Stimulated activated CD4-positive, alpha-beta T cell treated with anti-CD3 and anti-CD28 coated beads, Interleukin-1b, Interleukin-23, amount 100 ng/mL, for 1 hour (primary cell): ENCODE data around the gene HIF1A.
"Not testable (repeated sequence)": the region's sequence is repeated elsewhere in the genome, so short reads cannot be mapped to it uniquely, and the experiment has no call there.

Experiments used
- DNase-seq, 2 donors: peaks; one replicate each; pipeline ENCODE4 v3.0.0-alpha.2; 2020; ENCODE audit warnings: low read depth in 2 of 2

Gene HIF1A

GRCh38 chr14:61673305-61673704 is 22.0 kb upstream of the HIF1A start:
- no peak for DNase-seq

GRCh38 chr14:61675291-61675690 is 20.0 kb upstream of the HIF1A start:
- DNase-seq: no peak

- DNase-seq: no peak
These were observed 17.8 kb upstream of the HIF1A start for GRCh38 chr14:61677479-61677878.

- DNase-seq: no peak
These were observed 16.3 kb upstream of the HIF1A start for GRCh38 chr14:61678975-61679374.

GRCh38 chr14:61681413-61681812 is 13.9 kb upstream of the HIF1A start:
- no peak for DNase-seq

GRCh38 chr14:61683108-61683507 is 12.2 kb upstream of the HIF1A start:
- no peak for DNase-seq

- no peak for DNase-seq
These were observed 5.3 kb upstream of the HIF1A start for GRCh38 chr14:61690039-61690438.

GRCh38 chr14:61690982-61691381 is 4.3 kb upstream of the HIF1A start:
- DNase-seq: no peak

GRCh38 chr14:61691495-61691894 is 3.8 kb upstream of the HIF1A start:
- no peak for DNase-seq

GRCh38 chr14:61694039-61694438 is 1.3 kb upstream of the HIF1A start:
- no peak for DNase-seq

- peak in 1 of 2 donors; percentile 13 for DNase-seq
These were observed 598 bp downstream of the HIF1A start for GRCh38 chr14:61695695-61696527.

- no peak for DNase-seq
These were observed 1.5 kb downstream of the HIF1A start for GRCh38 chr14:61696753-61697318.

- DNase-seq: no peak
These were observed 3.1 kb downstream of the HIF1A start for GRCh38 chr14:61698206-61698980.

- DNase-seq: no peak
These were observed 3.7 kb downstream of the HIF1A start for GRCh38 chr14:61699027-61699426.

- no peak for DNase-seq
These were observed 5.0 kb downstream of the HIF1A start for GRCh38 chr14:61700104-61700886.

- DNase-seq: no peak
These were observed 6.6 kb downstream of the HIF1A start for GRCh38 chr14:61701946-61702345.

GRCh38 chr14:61703342-61704129 is 8.2 kb downstream of the HIF1A start:
- DNase-seq: no peak

GRCh38 chr14:61704554-61704953 is 9.2 kb downstream of the HIF1A start:
- DNase-seq: no peak

GRCh38 chr14:61705017-61705416 is 9.7 kb downstream of the HIF1A start:
- no peak for DNase-seq

GRCh38 chr14:61706096-61706690 is 10.9 kb downstream of the HIF1A start:
- no peak for DNase-seq

GRCh38 chr14:61707774-61708173 is 12.5 kb downstream of the HIF1A start:
- DNase-seq: not testable (repeated sequence)
